NK-92 (cell line): ENCODE measurements around the gene UBA1.
A peak's percentile ranks its signal among the peaks of the same experiment; 100 is the strongest.

ENCODE experiments used
- DNase-seq: peaks from one replicate; lab custom pipeline; 2025; ENCODE audit not compliant: unreplicated experiment; lab: John Stamatoyannopoulos, UW

Gene UBA1

DNA sequence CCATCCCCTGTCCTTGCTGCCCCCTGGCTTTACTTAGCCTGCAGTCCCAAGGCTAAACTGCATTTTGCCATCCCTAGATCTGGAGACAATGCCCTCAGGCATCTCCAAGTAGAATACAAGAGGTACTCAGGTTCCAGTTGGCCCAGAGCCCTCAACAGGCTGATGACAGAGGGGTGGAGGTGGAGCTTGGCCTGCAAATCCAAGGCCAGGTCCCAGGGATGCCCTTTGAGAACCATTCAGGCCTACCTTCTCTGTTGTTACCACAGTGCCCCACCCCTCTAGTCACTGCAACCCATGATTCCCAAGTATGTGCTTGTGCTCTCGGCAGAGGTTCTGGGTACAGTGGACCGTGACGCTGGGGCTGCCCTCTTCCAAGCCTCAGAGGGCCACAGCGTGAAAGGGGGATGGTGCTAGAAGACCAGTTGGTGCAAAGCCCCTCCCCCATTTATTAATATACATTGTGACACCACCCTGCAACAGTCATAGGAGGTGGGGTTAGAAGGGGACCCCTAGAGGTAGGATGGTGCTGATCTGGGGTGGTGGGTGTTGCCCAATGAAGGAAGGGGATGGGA is 6.4 kb upstream of the UBA1 start:
- DNase-seq: no peak

DNA sequence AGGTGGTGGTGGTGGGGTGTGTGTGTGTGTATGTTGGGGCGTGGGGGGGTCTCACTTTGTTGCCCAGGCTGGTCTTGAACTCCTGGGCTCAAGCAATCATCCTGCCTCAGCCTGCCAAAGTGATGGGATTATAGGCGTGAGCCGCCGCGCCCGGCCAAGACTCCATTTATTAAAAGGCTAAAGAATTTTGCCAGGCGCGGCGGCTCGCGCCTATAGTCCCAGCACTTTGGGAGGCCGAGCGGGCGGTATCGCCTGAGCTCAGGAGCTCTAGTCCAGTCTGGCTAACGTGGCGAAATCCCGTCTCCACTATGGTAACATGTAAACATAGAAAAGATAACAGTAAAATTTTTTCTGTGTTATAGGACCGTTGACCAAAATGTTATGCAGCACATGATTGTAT is 3.7 kb upstream of the UBA1 start:
- no peak for DNase-seq

DNA sequence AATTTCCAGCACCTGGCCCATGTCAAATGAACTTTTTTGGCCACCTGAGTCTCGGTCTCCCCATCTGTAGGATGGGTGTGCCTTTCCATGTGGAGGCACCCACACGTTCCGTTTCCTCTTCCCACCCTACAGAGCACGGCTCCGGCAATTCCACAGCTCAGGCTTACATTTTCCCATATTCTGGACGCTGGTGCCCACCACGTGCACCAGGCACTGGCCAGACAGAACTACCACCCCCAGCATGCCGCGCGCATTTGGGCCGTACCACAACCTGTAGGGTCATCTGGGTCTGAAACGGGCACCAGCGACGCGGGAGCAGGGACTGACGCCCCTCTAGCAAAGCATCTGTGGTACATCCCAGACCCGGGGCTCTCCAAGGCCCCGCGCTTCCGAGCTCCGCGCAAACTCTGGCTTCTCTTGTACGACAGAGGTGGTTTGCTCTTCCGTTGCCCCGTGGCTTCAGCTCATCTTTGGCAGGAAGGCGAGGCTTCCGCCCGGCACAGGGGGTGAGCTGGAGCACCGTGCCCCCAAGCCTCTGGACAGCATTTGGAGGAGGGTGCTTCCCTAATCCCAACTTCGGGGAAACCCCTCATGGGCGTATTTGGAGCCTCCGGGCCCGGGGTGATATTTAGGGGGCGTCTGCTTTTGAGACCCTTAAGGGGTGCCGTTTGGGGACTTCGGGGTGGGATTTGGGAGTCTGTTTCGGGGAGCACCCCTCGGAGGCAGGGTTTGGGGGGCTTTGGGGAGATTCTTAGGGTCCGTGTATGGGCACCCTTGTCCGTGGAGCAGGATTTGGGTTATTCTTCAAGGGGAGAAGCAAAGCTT is 3.0 kb upstream of the UBA1 start:
- peak; percentile 6 for DNase-seq

DNA sequence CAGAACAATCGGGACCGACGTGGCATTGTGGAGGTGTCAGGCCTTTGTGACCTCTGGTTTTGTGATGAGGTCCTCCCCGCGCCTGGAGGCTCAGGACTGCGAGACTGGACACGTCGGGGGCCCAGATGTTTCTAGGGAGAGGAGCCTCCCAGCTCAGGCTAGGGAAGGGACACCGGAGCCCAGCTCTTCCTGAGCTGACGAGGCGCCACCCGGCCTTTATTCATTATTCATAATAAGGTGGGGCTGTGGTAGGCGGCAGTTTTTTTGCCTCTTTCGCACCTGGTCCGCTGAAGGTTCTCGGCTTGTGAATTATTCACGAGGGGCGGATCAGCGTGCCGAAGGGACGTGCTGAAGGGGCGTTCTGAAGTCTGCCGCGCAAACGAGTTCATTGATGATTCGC is 2.3 kb upstream of the UBA1 start:
- no peak for DNase-seq

DNA sequence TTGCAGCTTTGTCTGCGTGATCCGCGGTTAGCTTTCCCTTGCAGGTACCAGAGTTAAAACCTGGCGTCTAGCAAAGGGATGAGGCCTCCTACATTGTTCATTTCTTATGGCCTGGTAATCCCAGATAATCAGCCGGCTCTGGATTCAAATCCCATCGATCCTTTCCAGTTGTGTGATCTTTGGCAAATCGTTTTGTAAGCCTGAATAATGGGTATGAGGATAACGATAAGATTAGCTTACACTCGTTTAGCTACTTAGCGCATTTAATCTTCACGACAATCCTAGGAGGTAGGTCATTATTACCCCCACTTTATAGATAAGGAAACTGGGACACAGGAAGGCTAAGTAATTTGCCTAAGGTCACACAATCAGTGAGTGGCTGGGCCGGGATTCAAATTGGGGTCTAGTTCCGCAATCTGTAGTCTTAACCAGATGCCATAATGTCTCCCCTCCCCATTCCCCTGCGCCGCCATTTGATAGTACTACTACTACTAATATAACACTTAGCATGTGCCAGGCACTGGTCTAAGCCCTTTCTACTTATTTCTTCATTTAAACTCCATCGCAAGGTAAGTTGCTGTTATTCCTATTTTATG is 1.7 kb upstream of the UBA1 start:
- no peak for DNase-seq

DNA sequence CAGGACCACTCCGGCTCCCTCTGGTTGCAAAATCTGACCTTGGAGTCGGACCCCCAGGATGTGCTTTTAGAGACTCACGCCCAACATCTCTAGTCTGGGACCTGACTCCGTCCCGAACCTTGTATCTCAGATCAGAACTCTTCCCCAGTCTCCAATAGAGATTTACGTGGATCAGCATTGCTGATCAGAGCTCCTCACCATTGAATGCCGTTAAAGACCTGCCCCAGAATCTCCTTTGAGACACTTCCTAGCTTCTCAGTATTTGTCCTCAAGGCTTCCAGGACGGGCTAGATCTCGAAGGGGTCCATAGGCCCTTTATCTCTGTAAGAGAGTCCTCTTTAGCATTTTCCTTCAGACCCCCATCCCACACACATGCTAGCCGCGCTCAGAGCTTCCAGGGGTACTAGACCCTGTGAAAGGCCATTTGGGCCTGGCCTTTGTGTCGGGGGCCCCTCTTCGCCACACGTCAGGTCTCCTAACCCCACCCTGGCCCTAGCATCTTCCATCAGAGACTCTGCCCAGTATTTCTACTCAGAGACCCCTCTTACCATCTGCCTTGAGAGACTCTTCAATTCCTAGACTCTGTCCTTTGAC is 662 bp downstream of the UBA1 start:
- no peak for DNase-seq

DNA sequence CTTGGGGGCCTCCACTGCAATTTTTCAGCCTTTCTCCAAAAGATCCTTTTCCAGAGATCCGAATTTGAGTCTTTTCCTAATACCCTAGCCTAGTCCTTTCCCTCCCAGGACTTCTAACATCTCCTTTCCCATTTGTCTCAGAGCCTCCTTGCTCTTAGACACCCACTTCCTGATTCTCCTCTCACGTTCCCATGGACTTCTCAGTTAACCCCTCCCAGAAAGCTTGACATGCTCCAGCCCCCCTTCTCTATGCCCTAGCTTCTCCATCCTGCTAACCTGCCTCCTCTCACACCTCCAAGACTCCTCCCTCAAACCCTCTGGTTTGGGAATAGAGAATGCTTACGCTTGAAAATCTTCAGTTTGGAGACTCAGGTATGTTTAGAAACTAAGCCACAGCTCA is 2.5 kb downstream of the UBA1 start:
- no peak for DNase-seq

DNA sequence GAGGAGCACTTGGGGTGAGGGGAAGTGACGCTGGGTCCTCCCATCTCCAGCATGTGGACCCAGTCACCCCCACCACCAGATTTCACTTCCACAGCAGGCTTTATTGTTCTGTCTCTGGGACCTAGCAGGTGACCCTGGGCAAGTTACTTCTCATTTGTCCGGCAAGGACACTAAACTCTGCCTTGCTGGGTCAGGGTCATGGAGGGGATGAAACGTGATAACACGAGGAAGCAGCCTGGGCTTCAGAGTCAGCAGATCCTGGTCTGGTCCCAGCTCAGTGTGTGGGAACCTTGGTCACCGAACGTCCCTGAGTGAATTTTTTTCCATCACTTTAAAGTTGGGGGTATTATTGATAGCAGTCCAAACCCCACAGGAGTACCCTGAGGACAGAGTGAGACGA is 3.9 kb downstream of the UBA1 start:
- no peak for DNase-seq

DNA sequence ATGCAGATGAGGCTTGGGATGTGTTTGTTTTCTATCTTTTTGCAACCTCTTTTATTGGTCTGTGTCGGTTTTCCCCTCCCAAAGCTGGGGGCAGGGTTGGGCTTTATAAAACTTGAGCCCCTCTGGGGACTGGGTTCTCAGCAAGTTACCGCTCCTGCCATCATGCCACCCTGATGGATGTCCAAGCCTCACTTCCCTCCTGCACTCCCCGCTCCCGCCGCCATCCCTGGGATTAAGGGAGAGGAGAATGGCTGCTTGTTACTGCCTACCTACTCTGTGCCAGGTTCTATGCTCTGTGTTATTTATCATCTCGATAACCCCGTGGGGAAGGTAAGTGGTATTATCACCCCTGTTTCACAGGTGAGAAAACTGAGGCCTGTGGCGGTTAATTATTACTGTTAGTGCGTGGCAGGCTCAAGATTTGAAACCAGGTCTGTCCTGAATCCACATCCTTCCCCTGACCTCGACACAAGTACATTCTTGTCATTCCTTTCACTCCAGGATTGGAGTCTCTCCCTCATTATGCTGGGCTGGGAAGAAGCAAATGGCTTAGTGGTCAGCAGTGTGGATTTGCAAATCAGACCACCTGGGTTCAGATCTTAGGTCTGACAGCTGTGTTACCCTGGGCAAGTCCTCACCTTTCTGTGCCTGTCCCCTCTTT is 4.5 kb downstream of the UBA1 start:
- no peak for DNase-seq

DNA sequence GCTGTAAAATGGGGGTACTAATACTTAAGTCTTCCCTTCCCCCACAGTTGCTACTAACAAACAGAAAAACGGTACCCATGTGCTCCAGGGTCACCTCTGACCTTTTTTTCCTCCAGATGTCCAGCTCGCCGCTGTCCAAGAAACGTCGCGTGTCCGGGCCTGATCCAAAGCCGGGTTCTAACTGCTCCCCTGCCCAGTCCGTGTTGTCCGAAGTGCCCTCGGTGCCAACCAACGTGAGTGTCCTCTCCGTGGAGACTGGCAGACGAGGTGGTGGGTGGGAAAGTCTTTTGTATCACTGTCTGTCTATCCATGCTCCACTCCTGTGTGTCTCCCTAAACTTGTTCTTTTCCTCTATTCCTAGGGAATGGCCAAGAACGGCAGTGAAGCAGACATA is 5.1 kb downstream of the UBA1 start:
- no peak for DNase-seq

DNA sequence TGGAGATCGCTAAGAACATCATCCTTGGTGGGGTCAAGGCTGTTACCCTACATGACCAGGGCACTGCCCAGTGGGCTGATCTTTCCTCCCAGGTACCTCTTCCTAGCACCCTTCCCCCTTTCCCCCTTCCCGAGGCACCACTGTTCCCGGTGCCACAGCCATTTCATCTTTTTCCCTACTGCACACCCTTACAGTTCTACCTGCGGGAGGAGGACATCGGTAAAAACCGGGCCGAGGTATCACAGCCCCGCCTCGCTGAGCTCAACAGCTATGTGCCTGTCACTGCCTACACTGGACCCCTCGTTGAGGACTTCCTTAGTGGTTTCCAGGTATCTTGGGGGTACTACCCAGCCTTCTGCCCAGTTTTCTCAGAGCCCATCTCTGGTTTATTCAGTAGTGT is 5.7 kb downstream of the UBA1 start:
- DNase-seq: no peak

DNA sequence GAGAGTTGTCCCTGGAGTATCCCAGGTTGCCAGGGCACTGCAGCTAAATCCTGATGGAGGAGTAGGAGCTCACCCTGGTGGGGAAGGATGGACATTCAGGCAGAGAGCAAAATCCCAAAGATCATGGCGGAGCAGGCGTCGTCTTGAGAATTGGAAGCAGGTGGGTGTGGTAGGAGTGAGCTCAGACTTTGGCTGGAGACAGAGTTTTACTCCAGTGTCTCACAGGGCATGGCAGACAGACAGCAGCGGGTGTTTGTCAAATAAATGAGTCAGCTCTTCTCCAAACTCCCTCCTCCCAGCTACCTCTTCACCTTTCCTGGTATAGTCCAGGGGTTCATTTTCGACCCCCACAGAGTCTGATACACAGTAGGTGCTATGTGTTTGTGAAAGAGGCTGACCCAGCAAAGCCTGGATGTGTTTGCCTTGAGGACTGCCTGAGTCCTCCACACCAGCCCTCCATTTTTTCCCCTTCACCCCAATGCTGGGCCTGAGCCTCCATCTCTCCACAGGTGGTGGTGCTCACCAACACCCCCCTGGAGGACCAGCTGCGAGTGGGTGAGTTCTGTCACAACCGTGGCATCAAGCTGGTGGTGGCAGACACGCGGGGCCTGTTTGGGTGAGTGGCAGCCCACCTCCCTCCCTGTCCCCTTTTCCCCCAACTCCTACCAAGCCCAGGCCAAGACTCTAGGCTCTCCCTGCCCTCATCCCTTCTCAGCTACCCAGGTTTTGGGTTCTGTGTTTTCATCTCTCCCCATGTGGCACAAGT is 6.9 kb downstream of the UBA1 start:
- no peak for DNase-seq

DNA sequence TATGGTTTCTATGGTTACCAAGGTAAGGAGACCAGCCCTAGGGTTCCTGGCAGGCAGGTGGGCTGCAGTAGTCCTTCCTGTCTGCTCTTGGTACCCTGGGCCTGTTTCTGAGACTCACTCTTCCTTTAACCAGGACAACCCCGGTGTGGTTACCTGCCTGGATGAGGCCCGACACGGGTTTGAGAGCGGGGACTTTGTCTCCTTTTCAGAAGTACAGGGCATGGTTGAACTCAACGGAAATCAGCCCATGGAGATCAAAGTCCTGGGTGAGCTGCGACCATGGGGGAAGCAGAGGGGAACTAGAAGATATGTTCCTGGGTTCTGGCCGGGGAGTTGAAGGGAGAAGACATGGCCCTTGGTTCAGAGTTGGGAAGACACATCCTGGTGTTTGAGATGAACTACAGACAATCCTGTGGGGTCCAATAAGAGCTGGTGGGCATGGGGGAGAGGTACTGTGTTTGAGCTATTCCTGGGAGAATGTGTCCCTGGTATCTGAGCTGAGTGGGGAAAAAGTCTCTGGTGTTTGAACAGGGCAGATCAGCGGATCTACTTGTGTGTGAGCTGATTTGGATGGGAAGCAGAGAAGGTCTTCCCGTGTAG is 7.8 kb downstream of the UBA1 start:
- DNase-seq: no peak

DNA sequence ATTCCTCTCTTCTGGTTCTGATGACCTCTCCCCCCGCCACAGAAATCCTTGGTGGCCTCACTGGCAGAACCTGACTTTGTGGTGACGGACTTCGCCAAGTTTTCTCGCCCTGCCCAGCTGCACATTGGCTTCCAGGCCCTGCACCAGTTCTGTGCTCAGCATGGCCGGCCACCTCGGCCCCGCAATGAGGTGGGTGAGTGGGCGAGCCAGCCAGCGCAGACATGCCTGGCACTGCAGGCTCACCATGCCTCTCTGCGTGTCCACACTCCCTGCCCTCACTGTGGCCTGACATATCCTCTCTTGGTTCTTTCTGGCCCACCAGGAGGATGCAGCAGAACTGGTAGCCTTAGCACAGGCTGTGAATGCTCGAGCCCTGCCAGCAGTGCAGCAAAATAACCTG is 8.7 kb downstream of the UBA1 start:
- DNase-seq: no peak

DNA sequence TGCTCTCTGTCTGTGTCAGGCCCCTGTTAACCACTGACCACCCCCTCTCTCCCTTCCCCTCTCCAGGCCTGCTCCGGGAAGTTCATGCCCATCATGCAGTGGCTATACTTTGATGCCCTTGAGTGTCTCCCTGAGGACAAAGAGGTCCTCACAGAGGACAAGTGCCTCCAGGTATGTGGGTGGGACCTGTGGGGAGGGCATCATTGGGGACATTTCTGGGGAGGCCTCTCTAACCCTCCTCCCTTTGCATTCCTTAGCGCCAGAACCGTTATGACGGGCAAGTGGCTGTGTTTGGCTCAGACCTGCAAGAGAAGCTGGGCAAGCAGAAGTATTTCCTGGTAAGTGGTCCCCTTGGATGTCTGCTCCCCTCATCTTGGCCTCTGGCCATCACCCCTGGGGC is 9.2 kb downstream of the UBA1 start:
- DNase-seq: no peak

DNA sequence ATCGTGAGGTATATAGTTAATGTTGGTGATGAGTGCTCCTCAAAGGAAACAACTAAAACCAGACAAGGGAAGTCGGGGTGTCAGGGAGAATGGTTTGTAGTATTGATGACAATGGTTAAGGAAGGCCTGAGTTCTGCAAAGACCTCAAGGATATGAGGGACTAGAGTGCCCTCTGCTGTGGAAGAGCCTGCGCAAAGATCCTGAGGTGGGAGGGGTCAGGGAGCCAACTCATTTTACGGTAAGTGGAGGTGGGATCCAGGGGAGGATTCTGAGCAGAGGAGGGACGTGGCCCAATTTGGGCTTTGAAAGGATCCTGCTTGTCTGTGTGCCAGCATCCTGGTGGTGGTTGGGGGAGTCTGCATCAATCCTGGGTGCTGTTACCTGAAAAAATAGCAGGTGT is 11.3 kb downstream of the UBA1 start:
- no peak for DNase-seq

DNA sequence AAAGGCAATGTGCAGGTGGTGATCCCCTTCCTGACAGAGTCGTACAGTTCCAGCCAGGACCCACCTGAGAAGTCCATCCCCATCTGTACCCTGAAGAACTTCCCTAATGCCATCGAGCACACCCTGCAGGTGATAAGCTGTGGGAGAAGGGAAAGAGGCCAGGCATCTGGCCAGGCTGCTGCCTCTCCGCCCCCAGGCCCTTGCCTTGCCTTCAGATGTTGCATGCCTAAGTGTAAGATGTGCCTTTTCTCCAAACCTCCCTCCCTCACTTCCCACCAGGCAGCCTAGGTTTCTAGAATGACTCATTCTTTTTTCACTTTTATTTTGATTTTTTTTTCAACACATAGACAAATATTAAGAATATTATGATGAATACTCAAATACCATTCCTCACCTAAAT is 12.7 kb downstream of the UBA1 start:
- DNase-seq: no peak

DNA sequence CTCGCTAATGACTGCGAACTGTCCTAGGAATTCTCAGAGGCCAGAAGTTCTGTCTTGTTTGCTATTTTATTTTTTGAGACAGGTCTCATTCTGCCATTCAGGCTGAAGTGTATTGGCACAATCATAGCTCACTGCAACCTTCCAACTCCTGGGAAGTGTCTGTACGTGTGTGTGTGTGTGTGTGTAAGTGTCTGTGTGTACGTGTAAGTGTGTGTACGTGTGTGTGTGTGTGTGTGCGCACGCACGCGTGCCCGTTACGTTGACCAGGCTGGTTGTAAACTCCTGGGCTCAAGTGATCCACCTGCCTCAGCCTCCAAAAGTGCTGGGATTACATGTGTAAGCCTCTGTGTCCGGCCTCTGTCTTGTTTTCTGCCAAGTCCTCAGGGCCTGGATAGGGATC is 14.5 kb downstream of the UBA1 start:
- no peak for DNase-seq

DNA sequence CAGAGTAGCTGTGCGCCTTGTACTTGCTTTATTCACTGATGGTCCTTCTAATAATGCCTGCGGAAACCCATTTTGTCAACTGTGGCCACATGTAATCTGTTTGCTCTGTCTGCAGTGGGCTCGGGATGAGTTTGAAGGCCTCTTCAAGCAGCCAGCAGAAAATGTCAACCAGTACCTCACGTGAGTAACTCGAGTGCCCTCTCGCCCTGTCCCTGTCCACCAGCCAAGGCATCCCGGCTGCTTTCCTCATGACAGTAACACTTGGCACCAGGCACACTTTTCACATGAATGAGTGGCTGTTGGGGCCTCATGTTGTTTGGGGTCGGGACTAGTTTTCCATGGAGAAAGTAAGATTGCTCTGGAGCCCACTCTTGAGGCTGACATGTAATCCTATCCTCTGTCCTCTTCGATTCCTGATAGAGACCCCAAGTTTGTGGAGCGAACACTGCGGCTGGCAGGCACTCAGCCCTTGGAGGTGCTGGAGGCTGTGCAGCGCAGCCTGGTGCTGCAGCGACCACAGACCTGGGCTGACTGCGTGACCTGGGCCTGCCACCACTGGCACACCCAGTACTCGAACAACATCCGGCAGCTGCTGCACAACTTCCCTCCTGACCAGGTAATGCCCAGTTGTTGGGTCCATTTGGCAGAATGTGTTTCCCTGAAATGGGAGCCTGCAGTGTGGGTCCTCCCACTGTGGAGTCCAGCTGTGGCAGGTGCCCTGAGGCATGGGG is 16.0 kb downstream of the UBA1 start:
- no peak for DNase-seq
